Measurements from ENCODE around the gene ZPR1.
"Not testable (repeated sequence)": the region's sequence is repeated elsewhere in the genome, so short reads cannot be mapped to it uniquely, and the experiment has no call there.

ZPR1 gene

GRCh38 chr11:116787786-116788486 lies at the start of gene ZPR1:
Gene ZPR1, minus strand, starts transcription at chr11:116788023. Its CDS starts 33 bp downstream, at chr11:116787990.
- peak; percentile 91 for DNase-seq

GRCh38 chr11:116836632-116836991 lies 48.8 kb upstream of the ZPR1 start:
- DNase-seq: no peak

GRCh38 chr11:116835791-116836631 lies 48.2 kb upstream of the ZPR1 start:
- peak; percentile 97 for DNase-seq

GRCh38 chr11:116835042-116835772 lies 47.4 kb upstream of the ZPR1 start:
- peak; percentile 74 for DNase-seq

GRCh38 chr11:116834535-116835041 lies 46.8 kb upstream of the ZPR1 start:
- DNase-seq: not testable (repeated sequence)

GRCh38 chr11:116833816-116834534 lies 46.2 kb upstream of the ZPR1 start:
- no peak for DNase-seq

- DNase-seq: no peak
These were observed 45.6 kb upstream of the ZPR1 start for GRCh38 chr11:116833491-116833815.

GRCh38 chr11:116832350-116833290 lies 44.8 kb upstream of the ZPR1 start:
- DNase-seq: no peak

GRCh38 chr11:116831790-116832349 lies 44.0 kb upstream of the ZPR1 start:
- no peak for DNase-seq

GRCh38 chr11:116830184-116830912 lies 42.5 kb upstream of the ZPR1 start:
- no peak for DNase-seq

- no peak for DNase-seq
These were observed 41.8 kb upstream of the ZPR1 start, which contains the start of gene APOC3 for GRCh38 chr11:116829525-116830183. Gene APOC3, plus strand, starts transcription at chr11:116829907. Its CDS starts 676 bp downstream, at chr11:116830583.

GRCh38 chr11:116828632-116829524 lies 41.1 kb upstream of the ZPR1 start:
- peak; percentile 27 for DNase-seq

GRCh38 chr11:116827461-116827860 lies 39.6 kb upstream of the ZPR1 start:
- DNase-seq: no peak

- DNase-seq: no peak
These were observed 39.1 kb upstream of the ZPR1 start for GRCh38 chr11:116826751-116827431.

- DNase-seq: no peak
These were observed 38.3 kb upstream of the ZPR1 start for GRCh38 chr11:116825854-116826750.

GRCh38 chr11:116825434-116825833 lies 37.6 kb upstream of the ZPR1 start:
- no peak for DNase-seq

Data from hematopoietic multipotent progenitor cell treated with erythropoietin and hydrocortisone succinate and interleukin-3 and kit ligand, for 4 days (in vitro differentiated cells).